ENCODE results near the gene ZNF19. TPM values are rescaled to one million over a fixed set of nuclear protein-coding genes. Genes with fewer than 3 reads are reported as not detected.

Gene ZNF19
- total and polyA plus RNA-seq, 2 donors (not counting 3 experiments of a cell fraction or from before 2014, with no cell fraction given) = 0.98 to 2.6 TPM

- no TSS peak for BruUV-seq (replicated peaks)
- Histone ChIP-seq H3K4me3 (replicated peaks in 1 of 3; ENCODE audit: insufficient read depth in 1 of 3, low read depth in 1 of 3, low read length in 3 of 3) (no peak overlapping the region), H3K4me2 (ENCODE audit: insufficient read depth, low read length) (no peak overlapping the region), H3K36me3 (ENCODE audit: control insufficient read depth in 2 of 2, extremely low read depth in 1 of 2, insufficient read depth in 2 of 2, low read length in 2 of 2) (no peaks in the 10 kb centered on the region), H3K27me3 (ENCODE audit: control insufficient read depth in 2 of 2, insufficient read depth in 2 of 2, low read length in 2 of 2) (peaks cover 3 to 7% of the 10 kb centered on the region in 2 experiments), H3K9me1 (replicated peaks; ENCODE audit: control insufficient read depth, extremely low read depth, insufficient read depth, low read length) (no peaks in the 10 kb centered on the region), H3K27ac (ENCODE audit: insufficient read depth, low read depth, low read length) (no peak overlapping the region), H3K9me3 (replicated peaks; ENCODE audit: control insufficient read depth, insufficient read depth, low read length) (no peaks in the 10 kb centered on the region), H4K20me1 (replicated peaks; ENCODE audit: control insufficient read depth, extremely low read depth, insufficient read depth, low read length) (no peaks in the 10 kb centered on the region), H3K9ac (replicated peaks; ENCODE audit: extremely low read depth, insufficient read depth, low read length) (no peak overlapping the region), H3K4me1 (ENCODE audit: control insufficient read depth, extremely low read depth, insufficient read depth, low read length) (no peaks in the 10 kb centered on the region), H2AFZ (ENCODE audit: low read depth, low read length) (no peak overlapping the region), H3K79me2 (ENCODE audit: control insufficient read depth, insufficient read depth, low read length) (no peaks in the 10 kb centered on the region)
- dilution Hi-C loops (cut with MboI; ENCODE audit: extremely low pct_ligation_motif_present, low sequenced_read_pairs) (no loop called here), intact Hi-C loops (cut with micrococcal nuclease) (no loop called here)
- TF ChIP-seq MAX (IDR thresholded peaks at IDR 0.05; ENCODE audit: insufficient read depth, insufficient read length) (no peak), POLR2A (IDR thresholded peaks at IDR 0.05; ENCODE audit: low read depth, low read length) (no peak), MYC (IDR thresholded peaks at IDR 0.05; ENCODE audit: low read depth, low read length) (no peak), EZH2 (IDR thresholded peaks at IDR 0.05; ENCODE audit: borderline replicate concordance, low read depth, low read length, severe bottlenecking) (no peak), GATA2 (IDR thresholded peaks at IDR 0.05; ENCODE audit: insufficient read depth, insufficient read length, low read depth, low read length) (no peak), POLR2AphosphoS5 (IDR thresholded peaks at IDR 0.05; ENCODE audit: insufficient read depth, low read depth, low read length) (no peak), JUN (IDR thresholded peaks at IDR 0.05; ENCODE audit: borderline replicate concordance, insufficient read depth, insufficient read length, low read depth) (no peak), FOS (IDR thresholded peaks at IDR 0.05; ENCODE audit: borderline replicate concordance, insufficient read depth, low read length) (no peak), CTCF (IDR thresholded peaks at IDR 0.05; ENCODE audit: extremely low read depth in 1 of 2, insufficient read depth in 1 of 2, low read depth in 1 of 2, low read length in 2 of 2) (no peak)
- POLR2A ChIA-PET = no interaction called here
- DNase-seq (ENCODE audit: low read depth, low spot score) (no peak), FAIRE-seq (no peak)
- CTCF ChIA-PET = interaction anchor here (1.0 to 1.7 kb wide), 2 partner anchors 12 to 56 kb away, joined by 3 to 7 read pairs; no protein-coding TSS in a partner anchor
Measured at GRCh38 chr16:71423865-71424264, 65.3 kb downstream of the ZNF19 start.

Other genes starting within 250 kb of the ZNF19 start
- 15.5 and 18.8 TPM in 2 replicates for gene CMTR2, start 199.9 kb downstream of the ZNF19 start, total RNA-seq
- 10.2 and 11.6 TPM in 2 replicates for gene CMTR2, start 199.9 kb downstream of the ZNF19 start, polyA plus RNA-seq
- not detected in 2 replicates for gene CALB2, start 130.6 kb downstream of the ZNF19 start, total RNA-seq
- not detected in 2 replicates for gene CALB2, start 130.6 kb downstream of the ZNF19 start, polyA plus RNA-seq
- gene TLE7, start 47.3 kb downstream of the ZNF19 start, total RNA-seq = not detected in 2 replicates
- gene TLE7, start 47.3 kb downstream of the ZNF19 start, polyA plus RNA-seq = not detected in 2 replicates
- 4.7 and 6.4 TPM in 2 replicates for gene ZNF23, start 27.1 kb downstream of the ZNF19 start, total RNA-seq
- 2.1 TPM in 2 replicates for gene ZNF23, start 27.1 kb downstream of the ZNF19 start, polyA plus RNA-seq
- gene CHST4, start 37.1 kb upstream of the ZNF19 start, total RNA-seq = not detected in 2 replicates
- gene CHST4, start 37.1 kb upstream of the ZNF19 start, polyA plus RNA-seq = not detected in 2 replicates
- gene TAT, start 87.8 kb upstream of the ZNF19 start, total RNA-seq = not detected in 2 replicates
- not detected in 2 replicates for gene TAT, start 87.8 kb upstream of the ZNF19 start, polyA plus RNA-seq
- not detected in 2 replicates for gene MARVELD3, start 136.9 kb upstream of the ZNF19 start, total RNA-seq
- gene MARVELD3, start 136.9 kb upstream of the ZNF19 start, polyA plus RNA-seq = not detected in 2 replicates
- gene PHLPP2, start 235.4 kb upstream of the ZNF19 start, total RNA-seq = 8.0 and 8.2 TPM in 2 replicates
- 3.7 and 4.1 TPM in 2 replicates for gene PHLPP2, start 235.4 kb upstream of the ZNF19 start, polyA plus RNA-seq

Measured in endothelial cell of umbilical vein (primary cell).